ENCODE data around the gene IL15RA.
"Not testable (repeated sequence)": the region's sequence is repeated elsewhere in the genome, so short reads cannot be mapped to it uniquely, and the experiment has no call there.

IL15RA gene

GRCh38 chr10:6005856-6006395 lies 28.6 kb upstream of the IL15RA start:
- DNase-seq (ENCODE audit: low read depth) = no peak

- DNase-seq (ENCODE audit: low read depth) = not testable (repeated sequence)
These were observed 27.9 kb upstream of the IL15RA start for GRCh38 chr10:6005161-6005804.

GRCh38 chr10:6002809-6003510 lies 25.6 kb upstream of the IL15RA start:
- DNase-seq (ENCODE audit: low read depth) = no peak

- no peak for DNase-seq (ENCODE audit: low read depth)
These were observed 22.3 kb upstream of the IL15RA start for GRCh38 chr10:5999440-6000165.

GRCh38 chr10:5996696-5997095 lies 19.4 kb upstream of the IL15RA start:
- no peak for DNase-seq (ENCODE audit: low read depth)

GRCh38 chr10:5992398-5992797 lies 15.1 kb upstream of the IL15RA start:
- no peak for DNase-seq (ENCODE audit: low read depth)

- no peak for DNase-seq (ENCODE audit: low read depth)
These were observed 14.4 kb upstream of the IL15RA start for GRCh38 chr10:5991708-5992107.

GRCh38 chr10:5989756-5990155 lies 12.4 kb upstream of the IL15RA start:
- no peak for DNase-seq (ENCODE audit: low read depth)

- DNase-seq (ENCODE audit: low read depth) = no peak
These were observed 11.1 kb upstream of the IL15RA start for GRCh38 chr10:5988336-5988920.

- DNase-seq (ENCODE audit: low read depth) = no peak
These were observed 10.4 kb upstream of the IL15RA start for GRCh38 chr10:5987747-5988146.

- no peak for DNase-seq (ENCODE audit: low read depth)
These were observed 7.7 kb upstream of the IL15RA start for GRCh38 chr10:5985029-5985428.

GRCh38 chr10:5983774-5984173 lies 6.4 kb upstream of the IL15RA start:
- DNase-seq (ENCODE audit: low read depth) = no peak

GRCh38 chr10:5981529-5981928 lies 4.2 kb upstream of the IL15RA start:
- DNase-seq (ENCODE audit: low read depth) = no peak

- no peak for DNase-seq (ENCODE audit: low read depth)
These were observed 817 bp upstream of the IL15RA start for GRCh38 chr10:5978230-5978489.

- peak; percentile 22 for DNase-seq (ENCODE audit: low read depth)
These were observed 552 bp downstream of the IL15RA start for GRCh38 chr10:5976512-5977470.

- peak; percentile 49 for DNase-seq (ENCODE audit: low read depth)
These were observed 1.5 kb downstream of the IL15RA start for GRCh38 chr10:5975641-5976473.

- DNase-seq (ENCODE audit: low read depth) = no peak
These were observed 4.3 kb downstream of the IL15RA start for GRCh38 chr10:5973069-5973468.

- DNase-seq (ENCODE audit: low read depth) = no peak
These were observed 5.5 kb downstream of the IL15RA start for GRCh38 chr10:5971886-5972285.

- no peak for DNase-seq (ENCODE audit: low read depth)
These were observed 6.0 kb downstream of the IL15RA start for GRCh38 chr10:5971315-5971832.

GRCh38 chr10:5970527-5970926 lies 6.8 kb downstream of the IL15RA start:
- DNase-seq (ENCODE audit: low read depth) = no peak

Data from stimulated activated CD8-positive, alpha-beta memory T cell treated with anti-CD3 and anti-CD28 coated beads, Interleukin-12 subunit alpha, Interleukin-12 subunit beta, amount 100 ng/mL, for 4 hours (primary cell).